ENCODE data around the gene SLC1A5. TPM values are rescaled to one million over a fixed set of nuclear protein-coding genes. Genes with fewer than 3 reads are reported as not detected.

Gene SLC1A5
- total and polyA plus RNA-seq, 2 experiments from 2014 or later: 103 to 272 TPM

- TF ChIP-seq REST (IDR thresholded peaks at IDR 0.05; ENCODE audit: unreplicated experiment): no peak
- no peak for TF ChIP-seq ZNF114 (CRISPR knock-in tag; IDR thresholded peaks at IDR 0.05)
- no peak for TF ChIP-seq EZH2phosphoT487 (IDR thresholded peaks at IDR 0.05; ENCODE audit: unreplicated experiment)
- no peak for TF ChIP-seq EZH2 (IDR thresholded peaks at IDR 0.05; ENCODE audit: low read depth, unreplicated experiment)
- no peak for TF ChIP-seq CTCF (conservative IDR thresholded peaks at IDR 0.05; ENCODE audit: low read depth in 2 of 2)
- TF ChIP-seq NANOG (IDR thresholded peaks at IDR 0.05; ENCODE audit: borderline replicate concordance): no peak
Observed at GRCh38 chr19:46783670-46784069, 4.7 kb downstream of the SLC1A5 start (continued).

GRCh38 chr19:46782355-46783019 lies 5.9 kb downstream of the SLC1A5 start:
- no peak for DNase-seq (ENCODE audit: low spot score)
- H3K4me1 ChIP-seq (ENCODE audit: insufficient read depth): peaks cover 28% of the 10 kb centered on the region
- no peak overlapping the region for H3K4me3 ChIP-seq
- no peaks in the 10 kb centered on the region for H3K9me2 ChIP-seq (ENCODE audit: insufficient read depth)
- ATAC-seq: no peak
- Mint-ChIP-seq H3K9me3 (peaks cover 5% of the 10 kb centered on the region; the same call in 1 of the 3 replicates), H3K4me3 (peak overlapping the region; percentile 97), H3K36me3 (ENCODE audit: low read depth) (peaks cover 96% of the 10 kb centered on the region), H3K27ac (peak overlapping the region; percentile 100), H3K4me1 (peaks cover 35% of the 10 kb centered on the region), H3K27me3 (ENCODE audit: insufficient read depth, low read depth, poor library complexity) (peaks cover 29% of the 10 kb centered on the region)
- peak overlapping the region; percentile 94 for H3K27ac ChIP-seq (ENCODE audit: low read depth)
- no peaks in the 10 kb centered on the region for H3K27me3 ChIP-seq (ENCODE audit: insufficient read depth)
- TF ChIP-seq ZNF331 (CRISPR knock-in tag; IDR thresholded peaks at IDR 0.05; ENCODE audit: low read depth) (no peak), CREB1 (CRISPR knock-in tag; IDR thresholded peaks at IDR 0.05; ENCODE audit: low read depth) (no peak), ZNF462 (CRISPR knock-in tag; IDR thresholded peaks at IDR 0.05) (no peak), POLR2AphosphoS5 (IDR thresholded peaks at IDR 0.05; ENCODE audit: low read depth) (peak; percentile 43)
- H3K4me2 ChIP-seq: no peak overlapping the region
- peaks cover 56% of the 10 kb centered on the region for H3K36me3 ChIP-seq (ENCODE audit: insufficient read depth)
- peaks cover 35% of the 10 kb centered on the region for H3F3A ChIP-seq (replicated peaks; ENCODE audit: low read depth)
- H3K79me2 ChIP-seq (replicated peaks; ENCODE audit: insufficient read depth): peaks cover 68% of the 10 kb centered on the region
- peaks cover 46% of the 10 kb centered on the region for H4K20me1 ChIP-seq (replicated peaks; ENCODE audit: insufficient read depth)
- no peak overlapping the region for H2AFZ ChIP-seq
